Uterus (tissue), 2 donors: ENCODE data around the gene EHBP1L1.

Experiments
- CTCF ChIP-seq, 4 experiments: fragments of 200-600 bp in 2 of 4; fragments of 450-650 bp in 2 of 4; sonication (generic) in 2 of 4; IDR thresholded peaks; one replicate each; pipeline ENCODE4 v1.5.1; 2016 to 2019; ENCODE audit warnings: antibody characterized with exemption in 4 of 4, mild to moderate bottlenecking in 2 of 4, moderate library complexity in 1 of 4
- POLR2A ChIP-seq, 2 donors: fragments of 450-650 bp; IDR thresholded peaks; one replicate each; pipeline ENCODE4 v1.6.1; 2016; ENCODE audit warnings: antibody characterized with exemption in 2 of 2, mild to moderate bottlenecking in 1 of 2, moderate library complexity in 1 of 2

GRCh38 chr11:65596520-65596919 lies 20.7 kb downstream of the EHBP1L1 start:
- TF ChIP-seq POLR2A (IDR thresholded peaks at IDR 0.05) = no peak
- TF ChIP-seq CTCF (IDR thresholded peaks at IDR 0.05) = no peak
